ENCODE measurements around the gene HK2.

Gene HK2

DNA sequence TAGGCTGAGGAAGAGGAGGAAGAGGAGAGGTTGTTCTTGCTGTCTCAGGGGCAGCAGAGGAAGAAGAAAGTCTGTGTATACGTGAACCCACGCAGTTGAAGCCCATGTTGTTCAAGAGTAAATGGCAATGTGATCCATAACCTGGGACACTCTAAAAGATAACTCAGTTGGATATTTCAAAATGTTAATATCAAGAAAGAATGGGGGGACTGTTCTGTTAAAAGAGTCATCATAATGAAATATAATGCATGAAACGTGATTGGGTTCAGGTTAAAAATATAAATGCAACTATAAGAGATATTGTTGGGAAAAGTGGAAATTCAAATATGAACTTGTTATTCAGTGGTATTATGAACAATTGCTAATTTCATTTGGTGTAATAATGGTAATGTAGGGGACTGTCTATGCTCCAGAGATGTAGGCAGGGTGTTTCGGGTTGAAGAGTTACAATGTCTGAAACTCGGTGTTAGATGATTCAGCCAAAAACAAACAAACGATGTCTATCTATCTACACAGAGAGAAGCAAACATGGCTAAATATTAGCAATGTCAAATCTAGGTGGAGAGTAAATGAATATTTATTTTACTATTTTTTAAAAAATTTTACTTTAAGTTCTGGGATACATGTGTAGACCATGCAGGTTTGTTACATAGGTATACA, 103.4 kb downstream of the HK2 start:
- DNase-seq (ENCODE audit: low read depth), result no peak

DNA sequence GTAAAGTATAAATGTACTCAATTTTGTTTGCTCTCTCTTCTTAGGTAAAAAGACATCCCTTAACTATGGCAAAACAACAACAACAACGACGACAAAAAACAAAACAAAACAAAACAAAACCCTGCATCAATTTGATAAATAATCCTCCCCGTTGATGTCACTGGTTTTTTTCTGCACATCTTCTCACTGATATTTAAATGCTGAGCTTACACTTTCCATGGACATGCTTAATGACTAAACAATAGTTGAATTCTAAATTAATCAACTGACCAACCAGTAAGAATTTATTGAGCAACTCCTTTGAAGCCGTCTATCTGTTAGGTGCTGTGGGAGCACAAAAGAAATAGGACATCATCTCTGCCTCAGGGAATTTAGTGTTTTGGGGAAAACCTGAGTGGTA, 104.3 kb downstream of the HK2 start:
- DNase-seq (ENCODE audit: low read depth), result no peak

DNA sequence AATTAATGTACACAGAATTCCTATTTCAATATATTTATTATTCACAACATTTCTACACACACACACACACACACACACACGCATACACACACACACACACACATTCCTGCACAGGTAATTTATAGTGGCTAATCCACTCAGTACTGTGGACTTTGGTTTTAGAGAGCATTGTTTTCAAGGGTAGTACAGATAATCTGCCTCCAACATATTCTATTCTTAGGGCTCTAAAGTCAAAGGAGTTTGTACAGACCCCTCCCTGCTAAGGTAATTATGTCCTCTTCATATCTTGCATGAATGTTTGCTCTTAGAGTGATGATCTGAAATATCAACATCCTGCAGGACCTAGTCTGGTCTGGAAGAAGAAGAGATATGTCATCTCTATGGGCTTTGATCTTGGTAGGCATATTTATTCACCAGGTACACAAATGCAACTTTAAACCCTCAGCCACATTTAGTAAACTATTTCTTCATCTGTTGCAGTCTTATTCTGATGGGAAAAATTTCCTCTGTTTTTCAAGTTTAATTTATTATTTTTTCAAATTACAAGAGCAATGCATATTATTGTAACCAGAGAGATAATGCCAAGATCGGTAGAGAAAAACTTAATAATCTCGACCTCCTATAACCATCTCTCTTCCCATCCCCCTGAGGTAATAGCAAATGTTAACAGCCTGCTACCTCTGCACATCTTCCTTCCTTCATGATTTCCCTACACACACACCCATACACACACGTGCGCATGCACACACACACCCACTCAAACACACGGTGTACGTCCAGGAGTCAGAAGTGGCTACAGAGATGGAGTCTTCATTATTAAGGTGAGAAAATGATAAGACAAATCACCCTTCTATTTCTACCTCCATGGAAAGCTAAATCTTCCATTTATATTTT, 106.2 kb downstream of the HK2 start:
- DNase-seq (ENCODE audit: low read depth), result no peak

DNA sequence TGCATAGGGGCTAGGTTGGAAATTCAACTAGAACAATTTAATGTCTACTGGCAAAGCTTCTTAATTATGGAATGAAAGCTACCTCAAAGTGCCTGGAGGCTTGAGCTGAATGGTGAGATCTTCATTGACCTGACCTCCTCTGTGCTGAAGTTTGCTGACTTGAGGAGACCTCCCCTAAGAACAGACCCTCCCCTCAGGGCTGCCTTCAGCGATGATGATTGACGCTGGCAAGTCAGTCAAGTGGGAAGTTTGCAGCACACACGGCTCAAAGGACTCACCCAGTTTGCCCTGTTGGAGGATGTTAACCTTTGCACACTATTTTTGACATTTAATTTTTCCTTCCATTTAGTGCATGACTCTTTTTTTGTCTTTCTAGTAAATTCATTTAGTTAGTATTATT, 107.4 kb downstream of the HK2 start:
- no peak for DNase-seq (ENCODE audit: low read depth)

DNA sequence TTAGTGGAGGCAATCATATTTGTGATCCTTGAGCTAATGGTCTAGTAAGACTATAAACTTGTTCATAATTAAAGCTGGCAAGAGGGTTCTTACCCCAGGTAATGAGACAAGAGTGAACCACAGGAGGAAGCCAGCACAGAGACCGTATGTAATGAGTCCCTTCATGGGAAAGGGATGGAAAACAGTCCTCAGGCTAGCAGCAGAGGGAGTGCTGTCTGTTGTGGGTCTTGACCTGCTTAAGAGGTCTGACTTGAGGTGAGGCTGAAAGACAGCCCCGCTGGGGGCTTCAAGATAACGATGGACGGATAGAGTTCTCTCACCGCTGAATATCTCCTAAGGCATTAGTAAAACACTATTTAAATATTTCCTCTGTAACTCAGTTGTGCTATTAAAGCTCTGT, 108.3 kb downstream of the HK2 start:
- no peak for DNase-seq (ENCODE audit: low read depth)
